GM06990 (cell line): ENCODE data around the gene CUEDC1.

Experiments
- DNase-seq: peaks from one replicate; pipeline ENCODE4 v3.0.0-alpha.2; 2011; ENCODE audit not compliant: insufficient read length; ENCODE audit errors: extremely low read depth
- H3K27me3 ChIP-seq: replicated peaks from 2 replicates; pipeline ENCODE4 v1.6.0; 2011; ENCODE audit warnings: low read length; ENCODE audit not compliant: control insufficient read depth, insufficient read depth
- H3K36me3 ChIP-seq: 2 replicates; pipeline ENCODE4 v1.5.1; 2011; ENCODE audit warnings: low read length; ENCODE audit not compliant: control insufficient read depth, insufficient read depth
- H3K4me3 ChIP-seq: replicated peaks from 2 replicates; pipeline ENCODE4 v1.5.1; 2011; ENCODE audit warnings: low read depth, mild to moderate bottlenecking, control low read depth, low read length
- TF ChIP-seq, protein P1 (sequence below): IDR thresholded peaks from 2 replicates; pipeline ENCODE4 v1.5.1; 2011; ENCODE audit warnings: low read length, control low read depth, mild to moderate bottlenecking, inconsistent platforms; ENCODE audit not compliant: insufficient read depth, poor library complexity, severe bottlenecking

CUEDC1 gene

DNA sequence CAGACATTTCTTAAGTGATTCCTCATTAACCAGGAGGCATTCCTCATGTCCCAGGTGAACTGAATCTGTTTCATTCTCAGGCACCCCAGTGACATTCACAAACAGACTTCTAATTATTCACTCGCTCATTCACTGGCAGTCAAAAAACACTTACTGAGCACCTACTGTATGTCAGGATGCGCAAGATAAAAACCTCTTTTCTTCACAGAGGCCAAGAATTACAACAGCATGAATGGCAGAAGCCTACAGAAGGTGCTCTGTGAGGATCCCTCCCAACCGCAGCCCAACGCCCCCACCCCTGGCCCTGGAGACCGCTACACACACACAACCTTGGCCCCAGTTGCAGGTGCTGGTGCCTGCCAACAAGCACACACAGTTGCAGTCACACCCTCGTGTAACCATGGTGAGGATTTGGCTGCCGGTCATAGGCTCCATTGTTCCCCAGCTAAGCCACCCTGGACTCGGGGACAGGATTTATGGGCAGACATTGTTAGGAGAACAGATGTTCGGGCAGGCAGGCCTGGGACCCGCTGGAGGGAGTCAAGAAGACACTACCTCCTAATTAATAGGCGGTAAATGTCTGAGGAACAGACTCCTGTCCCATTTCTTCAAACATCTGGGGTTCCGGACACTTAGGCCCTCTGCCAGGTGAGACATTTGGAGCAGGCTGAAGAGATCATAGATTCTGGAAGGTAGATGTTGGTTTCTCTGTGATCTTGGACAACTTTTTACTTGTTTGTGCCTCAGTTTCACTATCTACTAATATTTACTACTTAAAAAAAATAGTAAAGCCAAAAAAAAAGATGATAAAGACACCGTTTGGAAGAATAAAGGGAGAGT lies 43.2 kb downstream of the CUEDC1 start:
- TF ChIP-seq, protein P1, sequence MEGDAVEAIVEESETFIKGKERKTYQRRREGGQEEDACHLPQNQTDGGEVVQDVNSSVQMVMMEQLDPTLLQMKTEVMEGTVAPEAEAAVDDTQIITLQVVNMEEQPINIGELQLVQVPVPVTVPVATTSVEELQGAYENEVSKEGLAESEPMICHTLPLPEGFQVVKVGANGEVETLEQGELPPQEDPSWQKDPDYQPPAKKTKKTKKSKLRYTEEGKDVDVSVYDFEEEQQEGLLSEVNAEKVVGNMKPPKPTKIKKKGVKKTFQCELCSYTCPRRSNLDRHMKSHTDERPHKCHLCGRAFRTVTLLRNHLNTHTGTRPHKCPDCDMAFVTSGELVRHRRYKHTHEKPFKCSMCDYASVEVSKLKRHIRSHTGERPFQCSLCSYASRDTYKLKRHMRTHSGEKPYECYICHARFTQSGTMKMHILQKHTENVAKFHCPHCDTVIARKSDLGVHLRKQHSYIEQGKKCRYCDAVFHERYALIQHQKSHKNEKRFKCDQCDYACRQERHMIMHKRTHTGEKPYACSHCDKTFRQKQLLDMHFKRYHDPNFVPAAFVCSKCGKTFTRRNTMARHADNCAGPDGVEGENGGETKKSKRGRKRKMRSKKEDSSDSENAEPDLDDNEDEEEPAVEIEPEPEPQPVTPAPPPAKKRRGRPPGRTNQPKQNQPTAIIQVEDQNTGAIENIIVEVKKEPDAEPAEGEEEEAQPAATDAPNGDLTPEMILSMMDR, result no peak
- DNase-seq, result no peak
- H3K27me3 ChIP-seq, result no peaks in the 10 kb centered on the region; the same call in 1 of the 2 replicates
- H3K36me3 ChIP-seq, result no peaks in the 10 kb centered on the region
- H3K4me3 ChIP-seq, result no peak overlapping the region

DNA sequence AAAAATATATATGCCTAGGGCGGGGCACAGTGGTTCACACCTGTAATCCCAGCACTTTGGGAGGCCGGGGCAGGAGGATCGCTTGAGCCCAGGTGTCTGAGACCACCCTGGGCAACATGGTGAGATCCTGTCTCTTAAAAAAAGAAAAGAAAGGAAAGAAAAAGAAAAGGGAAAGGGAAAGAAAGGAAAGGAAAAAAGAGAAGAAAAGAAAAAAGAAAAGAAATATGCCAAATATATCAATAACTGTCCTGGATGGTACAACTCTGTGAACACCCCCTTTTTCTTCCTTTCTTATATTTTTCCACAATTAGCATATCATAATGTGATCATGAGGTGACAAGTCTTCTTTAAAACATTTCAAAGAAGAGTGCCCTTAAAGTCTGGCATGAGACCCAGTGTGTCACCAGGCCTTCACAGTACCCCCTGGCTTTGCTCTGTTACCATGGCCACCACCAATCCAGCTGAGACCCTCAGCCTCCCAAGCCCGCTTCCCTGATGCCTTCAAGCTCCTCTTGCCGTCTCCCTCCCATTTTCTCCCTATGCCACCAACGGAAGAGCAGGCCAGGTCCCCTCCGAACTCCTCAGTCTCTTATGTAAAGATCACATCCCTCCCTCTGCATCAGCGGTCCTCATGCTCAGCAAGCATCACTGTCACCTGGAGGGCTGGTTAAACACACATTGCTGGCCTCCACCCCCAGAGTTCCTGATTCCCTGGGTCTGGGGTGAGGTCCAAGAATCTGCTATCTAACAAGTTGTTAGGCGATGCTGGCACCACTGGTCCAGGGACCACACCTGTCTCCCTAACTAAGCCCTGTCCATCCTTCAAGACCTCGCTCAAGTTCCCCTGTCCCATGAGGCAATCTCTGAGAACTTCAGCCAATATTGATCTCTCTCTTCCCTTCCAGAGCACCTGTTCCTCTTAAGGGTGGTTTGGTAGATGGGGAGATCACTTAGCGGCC lies 44.5 kb downstream of the CUEDC1 start:
- no peaks in the 10 kb centered on the region; the same call in 1 of the 2 replicates for H3K27me3 ChIP-seq
- no peak overlapping the region for H3K4me3 ChIP-seq
- no peaks in the 10 kb centered on the region for H3K36me3 ChIP-seq
- DNase-seq, result no peak
- TF ChIP-seq, protein P1, result no peak

DNA sequence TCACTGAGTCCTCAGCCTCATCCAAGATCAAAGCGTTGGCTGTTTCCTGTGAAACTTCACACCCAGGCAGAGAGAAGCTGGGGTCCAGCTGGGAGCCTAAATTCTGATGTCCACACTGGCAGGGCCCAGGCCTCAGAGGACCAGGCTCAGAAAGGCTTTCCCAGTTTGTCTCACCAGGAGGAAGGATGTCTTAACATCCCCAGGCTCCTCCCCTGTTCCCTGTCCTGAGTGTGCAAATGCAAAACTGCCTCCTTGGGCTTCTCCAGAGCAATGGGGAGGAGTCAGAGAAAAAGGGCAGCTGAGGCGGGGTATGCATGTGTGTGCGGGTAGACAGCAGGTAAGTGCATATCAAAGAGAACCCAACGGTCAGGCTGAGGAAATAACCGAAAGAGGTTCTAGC lies 45.7 kb downstream of the CUEDC1 start:
- no peaks in the 10 kb centered on the region for H3K27me3 ChIP-seq
- no peaks in the 10 kb centered on the region for H3K36me3 ChIP-seq
- no peak overlapping the region for H3K4me3 ChIP-seq
- DNase-seq, result no peak
- TF ChIP-seq, protein P1, result no peak

DNA sequence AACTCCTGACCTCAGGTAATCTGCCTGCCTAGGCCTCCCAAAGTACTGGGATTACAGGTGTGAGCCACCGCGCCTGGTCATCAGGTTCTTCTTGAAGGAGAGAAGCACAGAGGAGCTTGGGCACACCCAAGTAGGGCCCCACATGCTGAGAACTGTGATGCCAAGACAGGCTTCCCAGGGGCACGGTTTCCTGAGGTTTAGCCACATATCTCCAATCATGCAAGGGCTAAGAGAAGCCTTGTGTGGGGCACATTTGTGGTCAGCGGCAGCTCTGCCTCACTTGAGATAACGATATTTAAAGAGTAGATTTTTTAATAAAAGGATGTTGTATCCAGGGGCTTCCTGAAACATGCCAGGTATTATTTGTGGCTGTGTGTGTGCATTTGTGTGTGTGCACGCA lies 46.9 kb downstream of the CUEDC1 start:
- H3K4me3 ChIP-seq, result no peak overlapping the region
- H3K27me3 ChIP-seq, result no peaks in the 10 kb centered on the region
- no peaks in the 10 kb centered on the region for H3K36me3 ChIP-seq
- DNase-seq, result no peak
- TF ChIP-seq, protein P1, result no peak

DNA sequence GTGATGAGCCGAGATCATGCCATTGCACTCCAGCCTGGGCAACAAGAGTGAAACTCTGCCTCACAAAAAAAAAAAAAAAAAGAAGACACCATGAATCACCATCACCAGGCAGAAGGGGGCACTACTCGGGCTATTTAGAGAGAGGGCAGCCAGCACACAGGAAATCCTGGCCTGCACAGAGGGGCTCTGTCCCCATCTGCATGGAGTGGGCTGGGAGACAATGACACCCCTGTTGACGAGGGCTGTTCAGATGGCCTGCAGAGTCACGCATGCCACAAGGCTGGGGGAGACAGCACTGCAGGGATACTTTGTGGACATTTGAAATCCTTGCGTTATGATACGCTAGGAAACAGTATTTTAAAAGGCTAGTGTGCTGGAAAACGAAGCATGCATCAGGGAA lies 48.3 kb downstream of the CUEDC1 start:
- Histone ChIP-seq H3K4me3 (no peak overlapping the region), H3K36me3 (no peaks in the 10 kb centered on the region), H3K27me3 (no peaks in the 10 kb centered on the region)
- no peak for DNase-seq
- TF ChIP-seq, protein P1, result peak; percentile 4
